MCF 10A (cell line): ENCODE measurements around the gene SMARCC2. TPM values are rescaled to one million over a fixed set of nuclear protein-coding genes. Genes with fewer than 3 reads are reported as not detected.
A peak's percentile ranks its signal among the peaks of the same experiment; 100 is the strongest.

ENCODE experiments used
- BruUV-seq: library from RNA; stranded (reverse); fragments of 400-500 nt; replicated peaks from 2 replicates; lab custom pipeline; 2021; lab: Mats Ljungman, UMichigan
- CTCF ChIA-PET: fragments of 300-600 bp; sonication (Branson Sonifier 250); formaldehyde crosslinking; extraction: SDS; loops from one replicate; lab custom pipeline; 2021; ENCODE audit warnings: antibody characterized with exemption, inconsistent platforms; lab: Yijun Ruan, JAX
- POLR2A ChIA-PET: fragments of 300-600, 350-650 bp; sonication (Branson Sonifier 250); formaldehyde crosslinking; extraction: SDS; loops from one replicate; lab custom pipeline; 2020; ENCODE audit warnings: antibody characterized with exemption, inconsistent platforms; lab: Yijun Ruan, JAX
- DNase-seq: peaks from one replicate; pipeline ENCODE4 v3.0.0-alpha.2; 2018; ENCODE audit not compliant: unreplicated experiment
- H3K27ac Mint-ChIP-seq: one replicate; pipeline ENCODE4 v1.8.0; 2022; ENCODE audit warnings: mild to moderate bottlenecking, low read depth, mixed read lengths; ENCODE audit not compliant: unreplicated experiment
- H3K27me3 Mint-ChIP-seq: one replicate; pipeline ENCODE4 v1.8.0; 2022; ENCODE audit warnings: mixed read lengths; ENCODE audit not compliant: insufficient read depth, unreplicated experiment
- H3K36me3 Mint-ChIP-seq: one replicate; pipeline ENCODE4 v1.8.0; 2022; ENCODE audit warnings: mild to moderate bottlenecking, moderate library complexity, mixed read lengths; ENCODE audit not compliant: insufficient read depth, unreplicated experiment
- H3K4me1 Mint-ChIP-seq: one replicate; pipeline ENCODE4 v1.8.0; 2022; ENCODE audit warnings: mixed read lengths; ENCODE audit not compliant: insufficient read depth, unreplicated experiment
- H3K4me3 Mint-ChIP-seq: one replicate; pipeline ENCODE4 v1.8.0; 2022; ENCODE audit warnings: mild to moderate bottlenecking, moderate library complexity, mixed read lengths; ENCODE audit not compliant: unreplicated experiment
- H3K9me3 Mint-ChIP-seq: one replicate; pipeline ENCODE4 v1.8.0; 2022; ENCODE audit warnings: mixed read lengths; ENCODE audit not compliant: unreplicated experiment
- CTCF ChIP-seq: fragments of 200-600 bp; IDR thresholded peaks from one replicate; pipeline ENCODE4 v1.8.0; 2022; ENCODE audit warnings: antibody characterized with exemption, mild to moderate bottlenecking; ENCODE audit not compliant: unreplicated experiment
- intact Hi-C: fragments of 100-400 bp; cut with micrococcal nuclease; formaldehyde crosslinking; loops from 2 replicates; pipeline ENCODE4 v1.14.1; 2022
- total RNA-seq: library from RNA; stranded (reverse); gene quantifications from 2 replicates; pipeline ENCODE4 v1.2.3, GENCODE V29; 2022

The SMARCC2 gene
- total RNA-seq, 1 experiment from 2014 or later = 52.1 TPM

GRCh38 chr12:56189918-56190694 lies 823 bp upstream of the SMARCC2 start:
- Mint-ChIP-seq H3K4me3 (peak overlapping the region; percentile 85), H3K9me3 (no peaks in the 10 kb centered on the region), H3K27me3 (no peaks in the 10 kb centered on the region), H3K36me3 (peaks cover 31% of the 10 kb centered on the region), H3K27ac (peak overlapping the region; percentile 93), H3K4me1 (peaks cover 38% of the 10 kb centered on the region)
- CTCF ChIA-PET = interaction anchor here (0.5 to 6.6 kb wide), 37 partner anchors 12 to 1882 kb away, joined by 3 to 83 read pairs (median 4); partner anchors contain the start of genes APOF, ESYT1, RNF41 and ZC3H10
- intact Hi-C loops = loop anchor here (1.0 to 10.0 kb wide), 4 partner anchors 64 to 455 kb away; partner anchors contain the start of gene ZC3H10
- POLR2A ChIA-PET = interaction anchor here (0.6 to 7.9 kb wide), 32 partner anchors 9 to 407 kb away, joined by 3 to 140 read pairs (median 6); partner anchors contain the start of genes CNPY2, COQ10A, CS and ESYT1
- DNase-seq = peak; percentile 90
- BruUV-seq = no TSS peak
- TF ChIP-seq CTCF = no peak

GRCh38 chr12:56188778-56189098 lies 545 bp downstream of the SMARCC2 start:
- CTCF ChIA-PET = interaction anchor here (0.5 to 6.6 kb wide), 12 partner anchors 11 to 510 kb away, joined by 3 to 83 read pairs (median 9); partner anchors contain the start of genes ESYT1 and ZC3H10
- Mint-ChIP-seq H3K4me1 (peaks cover 38% of the 10 kb centered on the region), H3K4me3 (peak overlapping the region; percentile 85)

GRCh38 chr12:56188131-56188777 lies 1.0 kb downstream of the SMARCC2 start:
- BruUV-seq = no TSS peak
- no peak for TF ChIP-seq CTCF
- Mint-ChIP-seq H3K27ac (peak overlapping the region; percentile 85), H3K36me3 (peaks cover 47% of the 10 kb centered on the region), H3K27me3 (no peaks in the 10 kb centered on the region), H3K4me3 (peak overlapping the region; percentile 85), H3K4me1 (peaks cover 35% of the 10 kb centered on the region), H3K9me3 (no peaks in the 10 kb centered on the region)
- intact Hi-C loops = no loop called here
- DNase-seq = no peak
- ChIA-PET POLR2A (interaction anchor here (0.5 to 7.9 kb wide), 21 partner anchors 8 to 214 kb away, joined by 3 to 140 read pairs (median 5); partner anchors contain the start of genes CS, ESYT1, MYL6 and MYL6B), CTCF (interaction anchor here (0.6 to 6.6 kb wide), 13 partner anchors 10 to 378 kb away, joined by 3 to 83 read pairs (median 7); partner anchors contain the start of gene ZC3H10)

More at GRCh38 chr12:56188778-56189098, 545 bp downstream of the SMARCC2 start:
- DNase-seq = no peak
- no peaks in the 10 kb centered on the region for H3K27me3 Mint-ChIP-seq
- TF ChIP-seq CTCF = no peak
- POLR2A ChIA-PET = interaction anchor here (0.7 to 7.9 kb wide), 21 partner anchors 8 to 261 kb away, joined by 3 to 140 read pairs (median 6); partner anchors contain the start of genes CS, ESYT1, MYL6 and MYL6B
- intact Hi-C loops = loop anchor here (1.0 kb wide), 1 partner anchor 62 kb away; no protein-coding TSS in a partner anchor
- H3K36me3 Mint-ChIP-seq = peaks cover 42% of the 10 kb centered on the region
- H3K9me3 Mint-ChIP-seq = no peaks in the 10 kb centered on the region
- no TSS peak for BruUV-seq
- H3K27ac Mint-ChIP-seq = peak overlapping the region; percentile 85
